ENCODE data around the gene ALMS1. TPM values are rescaled to one million over a fixed set of nuclear protein-coding genes. Genes with fewer than 3 reads are reported as not detected.

ALMS1 gene
- polyA plus RNA-seq, 1 of the 3 experiments (the other 2 are of a cell fraction) = 7.0 TPM

DNA sequence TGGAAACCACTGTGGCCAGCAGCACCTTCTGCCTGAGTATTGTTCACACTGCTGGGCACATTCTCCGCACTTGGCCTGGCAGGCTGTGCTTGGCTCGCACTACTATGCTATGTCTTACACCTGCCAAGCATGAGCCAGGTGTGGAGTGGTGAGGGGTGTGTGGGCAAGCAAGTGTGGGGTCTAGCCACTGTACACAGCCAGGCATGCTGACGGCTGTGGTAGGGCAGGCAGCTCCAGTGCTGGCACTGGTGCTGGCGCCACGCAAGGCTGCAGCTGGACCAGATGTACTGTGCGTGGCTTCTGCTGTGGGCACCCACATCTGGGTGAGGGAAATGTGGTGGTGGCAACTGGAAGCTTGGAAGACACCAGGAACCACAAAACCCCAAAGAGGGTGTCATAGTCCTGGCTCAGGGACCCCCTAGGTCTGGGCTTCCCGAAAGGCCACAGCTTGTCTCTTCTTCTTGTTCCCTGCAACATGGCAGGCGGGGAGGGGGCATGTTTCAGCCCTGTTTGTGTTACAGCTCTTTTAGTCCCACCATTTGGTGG is 101.5 kb downstream of the ALMS1 start:
- Histone ChIP-seq H3K27ac (ENCODE audit: low read depth in 2 of 2, low read length in 1 of 2) (no peak overlapping the region), H3K4me1 (ENCODE audit: control insufficient read depth in 1 of 2, insufficient read depth in 2 of 2, low read depth in 1 of 2, low read length in 1 of 2) (no peaks in the 10 kb centered on the region), H2AFZ (ENCODE audit: low read depth) (no peak overlapping the region), H3F3A (replicated peaks; ENCODE audit: insufficient read depth) (no peaks in the 10 kb centered on the region), H3K36me3 (replicated peaks in 1 of 2; ENCODE audit: control insufficient read depth in 1 of 2, insufficient read depth in 2 of 2, low read length in 1 of 2) (peaks cover 27 to 32% of the 10 kb centered on the region in 2 experiments), H3K9me2 (no peaks in the 10 kb centered on the region), H3K27me3 (ENCODE audit: insufficient read depth) (no peaks in the 10 kb centered on the region), H3K4me3 (ENCODE audit: low read depth in 2 of 2, low read length in 1 of 2) (no peak overlapping the region), H3K4me2 (no peak overlapping the region), H3K79me2 (ENCODE audit: insufficient read depth) (no peaks in the 10 kb centered on the region; the same call in 1 of the 2 replicates), H4K20me1 (ENCODE audit: insufficient read depth) (no peaks in the 10 kb centered on the region), H3K9ac (no peak overlapping the region), H3K9me3 (no peaks in the 10 kb centered on the region)
- no peak for DNase-seq
- 96% methylated on average over 5 of the region's 8 CpGs for WGBS (ENCODE audit: low lambda C conversion rate)
- CTCF ChIA-PET = no interaction called here
- POLR2A ChIA-PET = no interaction called here
- TF ChIP-seq REST (IDR thresholded peaks at IDR 0.05; ENCODE audit: low read depth, low read length) (no peak), ZBTB33 (IDR thresholded peaks at IDR 0.05; ENCODE audit: borderline replicate concordance, low read depth) (no peak), IRF3 (IDR thresholded peaks at IDR 0.05; ENCODE audit: low read depth, low read length) (no peak), JUND (IDR thresholded peaks at IDR 0.05) (no peak), RAD21 (IDR thresholded peaks at IDR 0.05; ENCODE audit: low read length) (no peak), POLR2AphosphoS5 (IDR thresholded peaks at IDR 0.05; ENCODE audit: low read depth, low read length) (no peak), CHD2 (IDR thresholded peaks at IDR 0.05; ENCODE audit: low read length, partially characterized antibody) (no peak), GATA2 (CRISPR knock-in tag; IDR thresholded peaks at IDR 0.05) (no peak), TAF1 (IDR thresholded peaks at IDR 0.05; ENCODE audit: borderline replicate concordance, low read depth, low read length) (no peak), CTCF (IDR thresholded peaks at IDR 0.05) (no peak)
- TF ChIP-seq, protein P1, sequence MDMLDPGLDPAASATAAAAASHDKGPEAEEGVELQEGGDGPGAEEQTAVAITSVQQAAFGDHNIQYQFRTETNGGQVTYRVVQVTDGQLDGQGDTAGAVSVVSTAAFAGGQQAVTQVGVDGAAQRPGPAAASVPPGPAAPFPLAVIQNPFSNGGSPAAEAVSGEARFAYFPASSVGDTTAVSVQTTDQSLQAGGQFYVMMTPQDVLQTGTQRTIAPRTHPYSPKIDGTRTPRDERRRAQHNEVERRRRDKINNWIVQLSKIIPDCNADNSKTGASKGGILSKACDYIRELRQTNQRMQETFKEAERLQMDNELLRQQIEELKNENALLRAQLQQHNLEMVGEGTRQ (IDR thresholded peaks at IDR 0.05; ENCODE audit: borderline replicate concordance, low read depth, low read length) = no peak
